H1 (cell line): ENCODE measurements around the gene ARHGAP24. TPM values are rescaled to one million over a fixed set of nuclear protein-coding genes. Genes with fewer than 3 reads are reported as not detected.

Experiments
- RBBP5 ChIP-seq: IDR thresholded peaks from 2 replicates; pipeline ENCODE4 v1.7.1; 2012; ENCODE audit warnings: low read depth, mild to moderate bottlenecking, inconsistent platforms, low read length, moderate library complexity, borderline replicate concordance
- SP4 ChIP-seq: IDR thresholded peaks from 2 replicates; pipeline ENCODE4 v1.6.1; 2012; ENCODE audit warnings: low read length, inconsistent platforms
- YY1 ChIP-seq: IDR thresholded peaks from 2 replicates; pipeline ENCODE4 v1.6.1; 2011; ENCODE audit warnings: low read depth, mild to moderate bottlenecking, low read length
- polyA plus RNA-seq, 7 experiments: library from polyadenylated mRNA; depleted of rRNA in 3 of 7; stranded (reverse) in 5 of 7; unstranded in 2 of 7; fragments of >200 nt in 5 of 7; fragments of 200-250 nt in 2 of 7; gene quantifications; 1 replicate in 5 of 7; 2 replicates in 1 of 7; 4 replicates in 1 of 7; pipeline versions ENCODE4 v1.2.1 to v1.2.3, GENCODE V29; 2011 to 2013; ENCODE audit warnings: missing spikeins in 2 of 7, mixed read lengths in 2 of 7
- total RNA-seq: library from RNA; stranded (reverse); fragmentation: NEBNext Ultra II Directional; extraction: Animal tissue kit (Norgen Biotek cat#: 25700); gene quantifications from 2 replicates; pipeline ENCODE4 v1.2.1, GENCODE V29; 2021

The ARHGAP24 gene
- total and polyA plus RNA-seq, 2 of the 8 experiments (the other 6 are each of a cell fraction or from before 2014, with no cell fraction given): 0.08 to 0.50 TPM

DNA sequence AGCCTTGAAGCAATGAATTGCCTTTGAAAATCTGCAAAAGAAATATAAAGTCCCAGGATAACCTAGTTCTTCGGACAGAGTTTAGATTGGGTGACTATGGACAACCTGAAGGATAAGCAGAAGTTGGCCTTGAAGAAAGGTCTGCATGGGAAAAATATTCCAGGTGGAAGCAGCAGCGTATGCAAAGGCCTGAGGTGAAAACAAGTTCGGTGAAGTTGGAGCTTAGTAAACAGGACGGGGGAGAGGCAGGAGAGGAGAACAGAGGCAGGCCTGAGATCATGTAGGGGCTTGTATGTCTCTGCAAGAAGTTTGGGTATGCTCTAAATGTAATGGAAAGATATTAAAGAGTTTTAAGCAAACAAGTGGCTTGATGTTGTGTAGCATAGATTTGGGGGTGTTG is 176.0 kb downstream of the ARHGAP24 start (continued):
- TF ChIP-seq SP4: no peak
- TF ChIP-seq YY1: no peak
- TF ChIP-seq RBBP5: no peak
